OCI-LY1 (cell line): ENCODE data around the gene RTKN.

ENCODE experiments used
- CTCF ChIP-seq: fragments of 200-600 bp; sonication (generic), shearing (Covaris generic); IDR thresholded peaks from 2 replicates; pipeline ENCODE4 v1.5.1; 2017; ENCODE audit warnings: mild to moderate bottlenecking, antibody characterized with exemption, low read length, moderate library complexity, mixed read lengths
- EZH2 ChIP-seq: fragments of 200-600 bp; sonication (generic), shearing (Covaris generic); IDR thresholded peaks from 2 replicates; pipeline ENCODE4 v1.8.0; 2017; ENCODE audit warnings: borderline replicate concordance, mixed run types, mild to moderate bottlenecking, antibody characterized with exemption, low read length, moderate library complexity, mixed read lengths

DNA sequence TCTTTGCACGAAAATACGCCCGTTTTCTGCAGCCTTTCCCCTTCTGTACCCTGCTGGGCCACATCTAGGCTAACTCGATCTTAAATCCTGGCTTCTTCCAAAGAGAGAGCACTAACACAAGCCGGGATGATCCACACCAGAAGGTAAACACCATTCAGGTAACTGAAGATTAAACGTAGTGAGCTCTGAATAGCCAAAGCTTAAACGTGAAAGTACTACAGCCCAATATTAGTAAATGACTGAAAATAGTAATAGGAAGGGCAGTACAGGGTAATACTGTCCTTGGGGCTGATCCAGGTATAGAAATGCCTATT lies 31.2 kb upstream of the RTKN start:
- TF ChIP-seq CTCF (no peak), EZH2 (no peak)
